Measurements from ENCODE around the gene TMEM132C. TPM values are rescaled to one million over a fixed set of nuclear protein-coding genes. Genes with fewer than 3 reads are reported as not detected.

Gene TMEM132C
- total and polyA plus RNA-seq, 9 donors: 1.6 to 38.4 (median 9.4) TPM

GRCh38 chr12:128617304-128617833 lies 350.4 kb downstream of the TMEM132C start:
- Histone ChIP-seq H3K36me3 (no peaks in the 10 kb centered on the region), H3K4me1 (ENCODE audit: insufficient read depth) (no peaks in the 10 kb centered on the region), H3K4me3 (no peak overlapping the region), H3K9me3 (no peaks in the 10 kb centered on the region), H3K27ac (no peak overlapping the region), H3K27me3 (no peaks in the 10 kb centered on the region)
- intact Hi-C loops (cut with DNase I): no loop called here
- DNase-seq: no peak
- 93 to 97% (median 94%) methylated on average over 2 of the region's 2 CpGs for WGBS, 3 donors
- TF ChIP-seq EP300 (IDR thresholded peaks at IDR 0.05) (no peak), POLR2A (IDR thresholded peaks at IDR 0.05) (no peak)

- Histone ChIP-seq H3K36me3 (no peaks in the 10 kb centered on the region), H3K27ac (no peak overlapping the region), H3K27me3 (no peaks in the 10 kb centered on the region), H3K4me1 (ENCODE audit: insufficient read depth) (no peaks in the 10 kb centered on the region), H3K9me3 (no peaks in the 10 kb centered on the region), H3K4me3 (no peak overlapping the region)
- intact Hi-C loops (cut with DNase I): no loop called here
- TF ChIP-seq POLR2A (IDR thresholded peaks at IDR 0.05) (no peak), EP300 (IDR thresholded peaks at IDR 0.05) (no peak), CTCF (IDR thresholded peaks at IDR 0.05) (no peak)
- DNase-seq: no peak
- 30 to 55% (median 45%) methylated on average over 8 of the region's 8 CpGs for WGBS, 3 donors
Observed at GRCh38 chr12:128619263-128619662, 352.3 kb downstream of the TMEM132C start.

GRCh38 chr12:128621304-128621703 lies 354.3 kb downstream of the TMEM132C start:
- no peaks in the 10 kb centered on the region for H3K4me1 ChIP-seq (ENCODE audit: insufficient read depth)
- no peaks in the 10 kb centered on the region for H3K27me3 ChIP-seq
- intact Hi-C loops (cut with DNase I): no loop called here
- no peak for DNase-seq
- no peaks in the 10 kb centered on the region for H3K36me3 ChIP-seq
- H3K9me3 ChIP-seq: no peaks in the 10 kb centered on the region
- TF ChIP-seq POLR2A (IDR thresholded peaks at IDR 0.05) (no peak), CTCF (IDR thresholded peaks at IDR 0.05) (no peak), EP300 (IDR thresholded peaks at IDR 0.05) (no peak)
- no peak overlapping the region for H3K27ac ChIP-seq
- WGBS, 3 donors: 87 to 93% (median 88%) methylated on average over 8 of the region's 8 CpGs
- no peak overlapping the region for H3K4me3 ChIP-seq

- TF ChIP-seq CTCF (IDR thresholded peaks at IDR 0.05) (no peak), EP300 (IDR thresholded peaks at IDR 0.05) (no peak)
- intact Hi-C loops (cut with DNase I): no loop called here
- Histone ChIP-seq H3K9me3 (no peaks in the 10 kb centered on the region), H3K4me3 (no peak overlapping the region), H3K36me3 (no peaks in the 10 kb centered on the region), H3K27ac (no peak overlapping the region), H3K27me3 (no peaks in the 10 kb centered on the region), H3K4me1 (ENCODE audit: insufficient read depth) (no peaks in the 10 kb centered on the region)
- no peak for DNase-seq
- 76 to 87% (median 81%) methylated on average over 6 of the region's 6 CpGs for WGBS, 3 donors
Observed at GRCh38 chr12:128623748-128624147, 356.8 kb downstream of the TMEM132C start.

- H3K4me1 ChIP-seq (ENCODE audit: insufficient read depth): no peaks in the 10 kb centered on the region
- no peak for TF ChIP-seq CTCF (IDR thresholded peaks at IDR 0.05)
- H3K36me3 ChIP-seq: no peaks in the 10 kb centered on the region
- no peaks in the 10 kb centered on the region for H3K9me3 ChIP-seq
- no peaks in the 10 kb centered on the region for H3K27me3 ChIP-seq
- intact Hi-C loops (cut with DNase I): no loop called here
- H3K4me3 ChIP-seq: no peak overlapping the region
- DNase-seq: no peak
- no peak overlapping the region for H3K27ac ChIP-seq
- WGBS, 3 donors: 62 to 72% (median 66%) methylated on average over 6 of the region's 6 CpGs
Observed at GRCh38 chr12:128626808-128627320, 359.9 kb downstream of the TMEM132C start.
